GM19328 (cell line): ENCODE data around the gene PASK.
A peak's percentile ranks its signal among the peaks of the same experiment; 100 is the strongest.

Experiments used
- ATAC-seq: cut with Tn5 transposase; IDR thresholded peaks from one replicate; pipeline ENCODE4 v1.9.1; 2021; ENCODE audit warnings: mild to moderate bottlenecking, moderate library complexity; ENCODE audit not compliant: unreplicated experiment

The PASK gene

GRCh38 chr2:241149675-241149924, 328 bp upstream of the PASK start:
- ATAC-seq: peak; percentile 10

GRCh38 chr2:241148239-241148638, 1.0 kb downstream of the PASK start:
- ATAC-seq: no peak

GRCh38 chr2:241147336-241147735, 1.9 kb downstream of the PASK start:
- ATAC-seq: no peak

- ATAC-seq: no peak
These were observed 3.0 kb downstream of the PASK start for GRCh38 chr2:241146286-241146685.

- ATAC-seq: no peak
These were observed 6.7 kb downstream of the PASK start for GRCh38 chr2:241142593-241142992.

- no peak for ATAC-seq
These were observed 7.2 kb downstream of the PASK start for GRCh38 chr2:241142063-241142462.

- no peak for ATAC-seq
These were observed 8.0 kb downstream of the PASK start for GRCh38 chr2:241141214-241141770.

GRCh38 chr2:241140445-241140840, 8.8 kb downstream of the PASK start:
- ATAC-seq: no peak

- no peak for ATAC-seq
These were observed 9.5 kb downstream of the PASK start for GRCh38 chr2:241139531-241140444.

- no peak for ATAC-seq
These were observed 10.8 kb downstream of the PASK start for GRCh38 chr2:241138471-241138870.

- no peak for ATAC-seq
These were observed 11.7 kb downstream of the PASK start for GRCh38 chr2:241137276-241138190.

- no peak for ATAC-seq
These were observed 12.5 kb downstream of the PASK start for GRCh38 chr2:241136661-241137260.

- no peak for ATAC-seq
These were observed 13.1 kb downstream of the PASK start for GRCh38 chr2:241136191-241136590.

GRCh38 chr2:241135737-241136136, 13.5 kb downstream of the PASK start:
- no peak for ATAC-seq

GRCh38 chr2:241134711-241135110, 14.6 kb downstream of the PASK start:
- no peak for ATAC-seq

- no peak for ATAC-seq
These were observed 15.8 kb downstream of the PASK start for GRCh38 chr2:241133436-241133820.

GRCh38 chr2:241132538-241133435, 16.5 kb downstream of the PASK start:
- no peak for ATAC-seq

GRCh38 chr2:241131531-241131930, 17.7 kb downstream of the PASK start:
- ATAC-seq: no peak

- ATAC-seq: no peak
These were observed 19.0 kb downstream of the PASK start for GRCh38 chr2:241130316-241130715.
